ENCODE data around the gene DNAJB6.
A peak's percentile ranks its signal among the peaks of the same experiment; 100 is the strongest.

The DNAJB6 gene

DNA sequence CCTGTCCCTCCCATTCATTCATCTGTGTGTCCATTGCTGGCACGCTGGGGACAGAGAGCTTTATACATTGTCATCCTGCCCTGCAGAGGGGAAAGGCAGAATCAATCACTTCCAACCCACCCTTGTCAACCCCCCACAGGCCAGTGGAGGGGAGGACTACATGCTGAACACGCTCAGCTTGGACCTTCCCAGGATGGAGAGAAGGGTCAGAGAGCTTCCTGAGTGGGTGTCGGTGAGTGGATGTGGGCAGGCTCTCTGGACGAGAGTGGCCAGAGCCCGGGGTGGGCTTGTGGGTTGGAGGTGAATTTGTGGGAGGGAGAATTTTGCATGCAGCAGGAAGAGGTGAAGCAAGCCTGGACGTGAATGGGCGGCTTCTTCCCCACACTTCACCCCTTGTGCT, 93.9 kb downstream of the DNAJB6 start:
- no peak for DNase-seq

DNA sequence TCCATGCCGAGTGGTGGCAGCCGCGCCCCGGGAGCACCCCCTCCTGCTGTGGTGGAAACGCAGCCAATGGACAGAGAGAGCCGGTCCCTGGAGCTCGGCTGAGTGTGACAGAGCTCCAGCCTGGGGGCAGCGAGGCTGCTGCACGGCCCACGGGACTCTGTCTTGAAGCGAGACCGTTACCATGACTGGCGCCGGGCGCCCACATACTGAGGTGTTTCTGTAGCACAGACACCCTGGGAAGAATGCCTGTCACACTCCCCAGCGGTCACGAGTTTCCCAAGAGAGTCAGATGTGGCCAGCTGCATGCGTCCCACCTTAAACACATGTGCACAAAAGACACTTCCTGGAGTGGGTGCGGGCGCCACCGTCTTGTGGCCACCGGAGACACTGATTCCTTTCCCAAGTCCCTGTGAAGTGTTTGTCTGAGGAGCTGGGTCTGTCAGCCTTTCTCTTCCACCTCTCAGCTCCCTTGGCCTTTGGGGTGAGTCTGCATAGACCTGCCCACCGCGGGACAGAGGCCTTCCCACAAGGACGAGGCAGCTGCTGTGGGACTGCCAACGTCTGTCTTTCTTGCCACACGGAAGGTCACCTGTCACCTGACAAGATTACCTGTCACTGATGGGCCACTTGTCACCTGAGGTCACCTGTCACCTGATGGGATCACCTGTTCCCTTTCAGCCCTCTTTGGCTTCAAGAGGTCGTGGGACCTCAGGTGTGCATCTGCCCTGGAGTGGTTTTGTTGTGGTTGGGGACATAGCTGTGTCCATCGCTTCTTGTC, 94.6 kb downstream of the DNAJB6 start:
- DNase-seq: no peak

DNA sequence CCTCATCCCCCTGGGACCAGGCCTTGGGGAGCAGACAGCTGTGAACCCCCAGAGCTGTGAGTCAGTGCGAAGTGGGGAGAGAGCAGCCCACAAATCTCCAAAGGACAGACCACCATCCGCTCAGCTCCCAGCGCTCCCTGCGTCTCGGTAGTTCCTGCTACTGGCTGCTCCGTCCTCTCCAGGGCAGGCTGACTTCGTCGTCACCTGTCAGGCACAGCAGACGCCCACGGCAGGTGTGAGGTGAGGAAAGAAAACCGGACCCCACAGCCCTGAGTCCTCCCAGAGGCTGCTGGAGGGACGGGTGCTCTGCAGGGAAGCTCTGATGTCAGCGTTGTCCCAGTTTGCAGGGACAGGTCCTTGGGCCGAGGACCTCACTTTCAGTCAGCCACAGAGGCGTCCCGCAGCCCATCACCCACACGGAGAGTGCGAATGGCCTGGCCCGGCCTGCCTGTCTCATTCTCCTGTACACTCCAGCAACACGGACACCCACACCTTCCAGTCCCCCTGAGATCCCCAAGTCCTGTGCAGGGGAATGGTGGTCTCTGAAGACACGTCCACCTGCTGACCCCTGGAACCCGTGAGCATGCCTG, 95.2 kb downstream of the DNAJB6 start:
- DNase-seq: no peak

DNA sequence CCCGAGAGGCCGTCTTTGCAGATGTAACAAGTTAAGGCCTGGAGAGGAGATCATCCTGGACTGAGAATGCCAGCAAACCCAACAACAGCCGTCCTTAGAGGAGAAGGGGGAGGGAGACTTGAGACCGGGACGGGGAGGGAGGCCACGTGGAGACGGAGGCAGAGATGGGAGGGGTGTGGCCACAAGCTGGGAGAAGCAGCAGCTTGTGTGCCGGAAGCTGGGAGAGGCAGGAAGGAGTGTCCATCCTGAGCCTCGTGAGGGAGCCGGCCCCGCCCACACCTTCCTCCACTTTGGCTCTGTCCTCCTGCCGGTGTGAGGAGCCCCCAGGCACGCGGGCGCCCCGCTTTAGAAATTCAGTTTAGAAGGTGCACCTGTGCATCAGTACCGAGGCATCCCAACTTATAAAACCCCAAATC, 95.7 kb downstream of the DNAJB6 start:
- DNase-seq: no peak

DNA sequence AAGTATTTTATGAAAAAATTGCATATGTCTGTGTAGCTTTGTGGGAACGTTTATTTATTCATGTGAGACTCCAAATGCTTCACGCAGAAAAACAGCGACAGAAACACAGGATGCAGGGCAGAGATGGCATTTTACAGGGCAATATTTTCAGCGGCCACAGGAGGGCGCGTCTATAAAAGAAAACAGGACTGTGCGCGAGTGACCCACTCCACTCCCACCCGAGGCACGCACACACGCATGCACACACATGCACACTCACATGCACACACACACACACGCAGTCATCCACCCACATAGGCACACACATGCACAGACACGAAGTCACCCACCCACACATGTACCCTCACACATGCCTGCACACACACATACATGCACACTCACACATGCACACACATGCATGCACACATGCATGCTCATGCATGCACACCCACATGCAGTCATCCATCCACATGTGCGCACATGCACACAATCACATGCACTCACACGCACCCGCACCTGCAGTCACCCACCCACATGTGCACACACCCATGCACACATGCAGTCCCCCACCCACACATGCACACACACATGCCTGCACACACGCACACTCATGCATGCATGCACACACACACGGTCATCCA, 96.3 kb downstream of the DNAJB6 start:
- peak; percentile 66 for DNase-seq

DNA sequence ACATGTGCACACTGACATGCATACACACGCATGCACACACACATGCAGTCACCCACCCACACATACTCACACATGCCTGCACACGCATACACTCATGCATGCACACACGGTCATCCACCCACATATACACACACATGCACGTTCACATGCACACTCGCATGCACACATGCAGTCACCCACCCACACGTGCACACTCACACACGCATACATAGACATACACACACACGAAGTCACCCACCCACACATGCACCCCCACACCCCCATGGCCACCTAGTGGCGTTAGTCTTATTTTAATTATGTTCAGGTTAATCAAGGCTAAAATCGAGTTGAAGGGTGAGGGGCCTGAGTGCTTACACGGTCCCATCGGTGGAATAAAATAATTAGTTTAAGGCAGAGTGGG, 96.8 kb downstream of the DNAJB6 start:
- DNase-seq: no peak

DNA sequence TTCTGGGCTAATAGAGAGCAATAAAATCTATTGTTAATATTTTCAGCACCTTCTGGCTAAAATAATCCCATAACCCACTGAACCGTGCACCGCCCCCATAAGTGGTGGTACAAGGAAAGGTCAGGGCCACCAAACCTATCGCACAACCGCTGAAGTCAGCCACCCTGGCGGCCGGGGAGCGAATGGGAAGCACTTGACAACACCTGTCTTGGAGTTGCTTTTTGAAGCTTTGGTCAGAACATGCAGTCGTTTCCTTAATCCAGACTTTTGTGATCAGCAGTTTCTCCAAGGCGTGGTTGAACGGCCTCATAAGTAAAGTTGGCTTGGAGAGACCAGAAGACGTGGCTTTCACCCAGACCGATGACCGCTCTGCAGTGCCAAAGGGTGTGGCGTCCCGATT, 97.4 kb downstream of the DNAJB6 start:
- no peak for DNase-seq

DNA sequence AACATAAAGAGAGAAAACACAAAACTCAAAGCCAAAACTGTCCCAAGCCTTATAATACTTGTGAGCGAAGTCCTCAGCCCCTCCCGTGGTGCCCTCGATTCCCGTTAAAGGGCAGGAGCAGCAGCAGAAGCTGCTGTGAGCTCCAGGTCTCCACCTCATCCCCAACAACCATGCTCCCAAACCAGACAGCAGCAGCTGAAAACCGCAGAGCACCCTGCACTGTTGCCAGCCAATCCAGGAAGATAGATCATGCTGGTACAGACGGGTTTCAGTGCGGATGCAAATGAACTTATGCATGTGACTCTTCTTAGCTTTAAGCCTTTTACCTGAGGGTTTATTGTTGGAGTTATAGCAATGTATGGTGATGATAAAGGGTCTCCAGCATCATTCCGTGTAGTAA, 97.9 kb downstream of the DNAJB6 start:
- no peak for DNase-seq

DNA sequence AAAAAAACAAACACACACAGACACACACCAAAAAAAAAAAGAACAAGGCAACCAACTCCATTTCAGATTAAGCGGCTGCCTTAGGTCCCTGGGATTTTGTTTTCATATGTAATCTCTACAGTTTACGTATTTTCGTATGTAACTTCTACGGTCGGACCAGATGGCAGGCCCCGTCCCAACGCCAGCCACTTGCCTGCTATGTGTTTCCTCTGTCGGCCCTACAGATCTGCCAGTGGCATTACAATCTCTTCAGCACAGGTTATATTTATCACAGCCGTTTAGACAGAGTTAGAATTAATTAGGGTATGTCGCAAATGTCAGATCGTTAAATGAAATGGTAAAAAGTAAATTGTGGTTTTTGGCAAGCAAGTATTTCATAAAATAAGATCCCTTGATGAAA, 99.3 kb downstream of the DNAJB6 start:
- DNase-seq: no peak

DNA sequence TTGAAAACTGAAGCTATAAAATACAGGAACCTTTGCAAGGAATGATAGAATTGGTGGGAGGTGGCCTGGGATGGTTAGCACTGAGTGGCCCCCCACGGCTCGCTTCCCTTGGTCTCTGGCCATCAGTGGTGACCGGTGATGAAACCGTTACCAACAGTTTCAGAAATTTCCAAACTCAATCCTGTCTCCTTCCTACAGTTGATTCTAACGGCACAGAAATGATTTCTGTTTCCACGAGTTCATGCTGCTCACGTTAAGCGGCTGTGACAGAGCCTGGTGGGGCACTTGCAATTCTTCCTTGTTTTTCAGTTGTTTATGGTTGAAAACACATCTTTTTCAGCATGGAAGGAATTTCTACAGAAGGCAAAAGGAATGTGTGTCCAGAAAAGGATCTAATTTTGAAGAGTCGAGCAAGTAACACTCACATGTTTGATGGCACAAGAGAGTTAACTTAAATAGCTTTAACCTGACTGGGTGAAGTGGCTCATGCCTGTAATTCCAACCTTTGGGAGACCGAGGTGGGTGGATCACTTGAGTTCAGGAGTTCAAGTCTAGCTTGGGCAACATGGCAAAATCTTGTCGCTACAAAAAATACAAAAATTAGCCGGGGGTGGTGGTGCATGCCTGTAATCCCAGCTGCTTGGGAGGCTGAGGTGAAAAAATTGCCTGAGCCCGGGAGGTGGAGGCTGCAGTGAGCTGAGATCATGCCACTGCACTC, 100.1 kb downstream of the DNAJB6 start:
- DNase-seq: no peak

DNA sequence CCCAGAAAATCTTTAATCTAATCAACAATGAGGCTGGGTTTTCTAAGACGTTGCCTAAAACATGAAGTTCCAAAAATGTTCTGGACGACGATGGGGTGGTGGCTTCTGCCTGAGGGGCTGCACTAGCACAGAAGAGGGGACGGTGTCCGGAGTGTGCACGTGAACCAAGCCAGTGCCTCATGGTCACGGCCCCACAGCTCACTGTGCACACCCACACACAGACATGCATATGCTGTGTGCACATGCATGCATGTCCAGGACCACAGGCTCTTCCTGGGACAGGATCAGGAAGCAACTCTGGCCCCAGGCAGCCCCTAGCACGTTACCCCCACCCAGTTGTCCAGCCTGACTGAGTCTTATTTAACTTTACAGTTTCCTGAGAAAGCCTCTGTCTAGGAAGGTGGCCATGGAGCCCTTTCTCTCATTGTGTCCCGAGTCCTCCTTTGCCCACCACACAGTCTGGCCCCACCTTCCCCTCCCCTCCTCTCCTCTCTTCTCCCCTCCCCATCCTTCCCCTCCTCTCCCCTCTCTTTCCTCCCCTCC, 100.8 kb downstream of the DNAJB6 start:
- no peak for DNase-seq

DNA sequence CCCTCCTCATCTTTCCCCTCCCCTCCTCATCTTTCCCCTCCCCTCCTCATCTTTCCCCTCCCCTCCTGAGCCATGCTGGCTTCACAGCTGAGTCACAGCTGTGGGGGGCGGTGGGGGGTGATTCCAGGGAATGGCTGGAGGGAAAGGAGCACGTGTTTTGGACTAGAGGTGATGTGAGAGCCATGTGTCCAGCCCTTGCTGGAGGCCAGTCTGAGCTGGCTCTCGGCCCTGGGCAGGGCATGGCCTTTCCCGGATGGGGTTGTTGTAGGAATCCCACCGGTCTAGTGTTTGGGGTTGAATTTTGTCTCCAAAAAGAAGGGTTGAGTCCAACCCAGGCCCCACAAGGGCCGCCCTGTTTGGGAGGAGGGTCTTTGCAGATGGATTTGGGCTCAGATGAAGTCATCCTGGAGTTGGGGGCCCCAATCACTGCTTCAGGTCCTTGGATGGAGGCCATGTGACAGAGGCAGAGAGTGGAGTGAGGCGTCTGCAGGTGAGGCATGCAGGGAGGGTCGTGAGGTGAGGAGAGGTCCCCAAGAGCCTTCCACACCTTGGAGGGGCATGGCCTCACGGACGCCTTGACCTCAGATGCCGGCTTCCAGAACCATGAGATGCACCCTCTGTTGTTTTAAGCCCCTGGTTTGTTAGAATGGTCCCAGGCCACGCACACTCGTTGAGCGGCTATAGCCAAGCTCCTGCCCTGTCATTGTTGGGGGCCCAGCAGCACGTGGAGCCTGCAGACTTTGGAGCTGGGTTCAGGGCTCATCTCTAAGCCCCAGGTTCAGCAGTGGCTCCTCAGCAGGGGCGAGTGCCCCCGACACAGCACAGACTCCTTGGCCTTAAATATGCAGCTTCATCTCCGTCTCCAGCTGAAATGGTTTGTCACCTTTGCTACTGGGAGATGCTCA, 101.6 kb downstream of the DNAJB6 start:
- DNase-seq: no peak

DNA sequence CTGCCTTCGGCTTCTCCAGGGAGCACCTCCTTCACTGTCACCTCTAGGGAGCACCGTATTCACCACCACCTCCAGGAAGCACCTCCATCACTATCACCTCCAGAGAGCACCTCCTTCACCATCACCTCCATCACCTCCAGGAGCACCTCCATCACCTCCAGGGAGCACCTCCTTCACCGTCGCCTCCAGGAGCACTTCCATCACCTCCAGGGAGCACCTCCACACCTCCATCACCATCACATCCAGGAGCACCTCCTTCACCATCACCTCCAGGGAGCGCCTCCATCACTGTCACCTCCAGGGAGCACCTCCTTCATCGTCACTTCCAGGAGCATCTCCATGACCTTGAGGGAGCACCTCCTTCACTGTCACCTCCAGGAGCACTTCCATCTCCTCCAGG, 102.3 kb downstream of the DNAJB6 start:
- DNase-seq: no peak

DNA sequence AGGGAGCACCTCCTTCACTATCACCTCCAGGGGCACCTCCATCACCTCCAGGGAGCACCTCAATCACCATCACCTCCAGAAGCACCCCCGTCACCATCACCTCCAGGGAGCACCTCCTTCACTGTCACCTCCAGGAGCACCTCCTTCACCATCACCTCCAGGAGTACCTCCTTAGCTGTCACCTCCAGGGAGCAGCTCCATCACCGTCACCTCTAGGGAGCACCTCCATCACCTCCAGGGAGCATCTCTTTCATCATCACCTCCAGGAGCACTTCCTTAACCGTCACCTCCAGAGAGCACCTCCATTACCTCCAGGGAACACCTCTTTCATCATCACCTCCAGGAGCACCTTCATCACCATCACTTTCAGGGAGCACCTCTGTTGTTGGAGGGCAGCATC, 103.0 kb downstream of the DNAJB6 start:
- no peak for DNase-seq

DNA sequence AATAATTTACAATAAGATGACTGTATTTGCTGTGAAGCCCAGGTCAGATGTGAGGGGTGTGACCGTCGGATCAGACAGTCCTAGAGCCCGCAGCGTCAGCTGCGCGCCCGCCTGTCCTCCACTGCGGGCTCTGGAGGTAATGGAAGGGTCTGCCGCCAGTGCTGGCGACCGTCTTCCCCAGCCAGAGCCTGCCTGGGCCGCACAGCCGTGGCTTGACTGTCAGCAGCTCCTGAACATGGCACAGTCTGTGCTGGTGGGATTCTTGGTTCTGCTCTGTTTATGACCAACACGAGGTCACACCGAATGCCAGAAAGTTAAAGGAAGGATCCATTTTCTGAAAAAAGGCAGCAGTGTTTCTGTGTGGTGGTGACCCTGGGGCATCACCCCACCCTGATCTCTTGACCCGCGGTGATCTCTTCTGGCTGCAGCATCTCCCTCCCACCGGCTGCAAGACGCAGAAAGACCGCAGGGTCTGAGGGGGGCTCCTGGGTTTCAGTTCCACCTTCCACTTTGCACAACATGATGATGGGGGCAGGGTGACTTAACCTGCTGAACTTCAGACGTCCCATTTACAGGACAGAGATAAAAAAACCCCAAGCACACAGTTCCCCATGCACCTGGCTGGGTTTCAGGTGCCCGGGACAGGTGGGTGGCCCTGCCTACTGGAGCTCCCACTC, 103.7 kb downstream of the DNAJB6 start:
- DNase-seq: no peak

DNA sequence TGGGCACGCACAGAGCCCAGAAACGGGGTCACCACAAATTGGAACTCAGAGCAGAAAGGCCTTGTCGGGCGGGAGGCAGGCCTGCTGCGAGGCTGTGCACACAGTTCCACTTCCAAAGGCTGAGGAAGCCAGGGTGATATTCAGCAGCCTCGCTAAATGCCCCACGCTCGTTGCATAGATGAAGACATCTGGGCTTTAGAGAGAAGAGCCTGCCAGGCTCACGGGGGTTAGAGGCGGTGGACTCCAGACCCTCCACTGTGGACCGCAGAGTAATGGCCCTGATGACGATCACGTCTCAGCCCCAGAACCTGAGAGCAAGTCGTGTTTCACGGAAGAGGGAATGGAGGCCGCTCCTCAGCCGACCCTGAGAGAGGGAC, 104.2 kb downstream of the DNAJB6 start:
- DNase-seq: no peak

DNA sequence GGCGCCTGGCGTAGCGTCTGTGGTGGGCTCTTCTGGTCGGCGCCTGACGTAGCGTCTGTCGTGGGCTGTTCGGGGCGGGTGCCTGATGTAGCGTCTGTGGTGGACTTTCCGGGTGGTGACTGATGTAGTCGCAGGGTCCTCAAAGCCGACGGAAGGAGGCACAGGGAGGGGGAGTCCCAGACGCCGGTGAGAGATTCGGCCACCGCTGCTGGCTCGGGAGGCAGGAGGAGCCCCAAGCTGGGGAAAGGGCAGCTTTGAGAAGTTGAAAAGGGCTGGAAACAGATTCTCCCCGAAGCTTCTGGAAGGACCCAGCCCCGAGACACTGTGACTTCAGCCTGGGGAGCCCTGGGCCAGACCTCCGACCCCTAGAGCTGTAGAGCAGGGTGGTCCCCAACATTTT, 105.7 kb downstream of the DNAJB6 start:
- no peak for DNase-seq

DNA sequence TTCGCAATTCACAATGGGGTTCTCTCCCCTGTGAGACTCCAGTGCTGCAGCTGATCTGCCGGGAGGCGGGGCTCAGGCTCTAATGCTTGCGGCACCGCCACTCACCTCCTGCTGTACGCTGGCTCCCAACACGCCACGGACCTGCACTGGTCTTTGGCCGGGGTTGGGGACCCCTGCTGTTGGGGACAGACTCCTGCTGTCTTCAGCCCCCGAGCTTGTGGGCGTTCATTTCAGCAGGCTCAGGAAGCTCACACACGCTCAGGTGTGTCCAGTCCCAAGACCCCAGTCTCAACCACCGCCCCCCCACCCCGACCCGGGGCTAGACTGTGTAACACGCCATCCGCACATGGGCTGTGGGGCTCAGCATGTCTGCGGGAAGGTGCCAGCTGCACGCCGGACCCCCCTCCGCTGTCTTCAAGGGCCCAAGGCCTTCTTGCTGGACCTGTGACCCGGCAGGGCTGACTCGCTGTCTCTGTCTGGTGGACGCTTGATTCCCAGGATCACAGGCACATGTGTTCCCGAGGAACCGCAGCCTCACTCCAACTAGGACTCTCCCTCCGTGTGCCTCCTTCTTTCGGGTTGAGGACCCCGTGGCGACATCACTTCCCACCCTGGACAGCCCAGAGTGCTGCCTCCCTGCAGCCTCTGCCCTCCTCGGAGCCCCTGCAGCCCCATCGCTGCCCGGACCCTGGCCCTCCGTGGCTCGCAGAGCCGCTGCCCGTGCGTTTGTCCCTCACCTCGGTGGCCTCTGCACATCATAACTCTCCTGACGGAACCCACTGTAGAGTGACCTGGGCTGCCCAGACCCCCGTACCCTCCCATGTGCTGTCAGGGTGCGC, 106.4 kb downstream of the DNAJB6 start:
- DNase-seq: no peak

DNA sequence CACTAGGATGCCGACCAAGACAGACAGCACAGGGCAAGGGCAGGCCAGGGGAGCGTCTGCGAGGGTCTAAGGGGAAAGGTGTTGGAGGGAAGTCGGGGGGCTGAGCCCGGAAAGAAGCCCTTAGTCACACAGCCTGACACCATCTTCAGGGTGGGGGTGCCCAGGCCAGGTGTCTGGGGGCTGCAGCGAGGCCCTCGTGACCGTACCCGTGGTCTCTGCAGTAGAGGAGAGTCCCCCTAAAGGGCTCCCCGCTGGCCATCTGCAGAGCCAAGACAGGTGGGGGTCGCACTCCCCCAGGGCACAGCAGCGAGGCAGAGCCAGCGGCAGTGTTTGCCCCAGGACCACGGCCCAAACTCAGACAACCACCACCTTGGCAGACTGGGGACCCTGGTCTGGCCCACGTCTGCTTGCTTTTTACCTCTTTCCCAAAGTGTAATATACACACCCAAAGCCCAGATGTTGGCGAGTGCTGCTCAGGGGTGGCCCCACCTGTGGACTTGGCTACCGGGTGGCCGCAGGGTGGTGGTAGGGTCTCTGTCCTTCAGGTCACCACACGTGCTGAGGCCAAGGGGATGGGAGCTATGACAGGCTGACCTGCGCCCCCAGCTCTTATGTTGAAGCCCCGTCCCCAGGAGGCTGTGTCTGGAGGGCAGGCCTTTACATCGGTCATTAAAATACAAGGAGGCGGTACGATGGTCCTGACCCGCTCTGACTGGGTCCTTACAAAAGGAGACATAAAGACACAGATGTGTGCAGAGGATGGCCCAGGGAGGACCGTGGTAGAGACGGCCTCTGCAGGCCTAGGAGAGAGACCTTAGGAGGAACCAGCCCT, 107.4 kb downstream of the DNAJB6 start:
- DNase-seq: no peak

DNA sequence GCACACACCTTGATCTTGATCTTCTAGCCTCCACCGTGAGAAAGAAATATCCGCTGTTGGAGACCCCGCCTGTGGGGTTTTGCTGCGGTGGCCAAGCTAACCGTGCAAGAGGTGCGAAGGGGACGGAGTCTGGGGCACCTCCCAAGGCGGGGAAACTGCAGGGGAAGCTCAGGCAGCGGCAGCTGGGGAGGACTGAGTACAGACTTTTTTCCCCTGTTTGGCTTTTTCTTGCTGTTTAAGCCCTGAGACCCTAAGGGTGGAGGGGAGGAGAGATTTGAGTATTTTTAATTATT, 108.0 kb downstream of the DNAJB6 start:
- no peak for DNase-seq
